GM12874 (cell line): ENCODE data around the gene REPS2.

Source experiments
- CTCF ChIP-seq: IDR thresholded peaks from 2 replicates; pipeline ENCODE4 v1.5.1; 2011; ENCODE audit warnings: low read depth, mild to moderate bottlenecking, control low read depth, low read length, moderate library complexity; ENCODE audit not compliant: insufficient read depth

REPS2 gene

GRCh38 chrX:16934185-16934584 is 12.3 kb upstream of the REPS2 start:
- TF ChIP-seq CTCF: no peak

GRCh38 chrX:16946971-16947562 is 609 bp downstream of the REPS2 start:
- no peak for TF ChIP-seq CTCF

GRCh38 chrX:16950423-16950822 is 4.0 kb downstream of the REPS2 start:
- TF ChIP-seq CTCF: no peak

- no peak for TF ChIP-seq CTCF
Observed at GRCh38 chrX:16953606-16954211, 7.3 kb downstream of the REPS2 start.

DNA sequence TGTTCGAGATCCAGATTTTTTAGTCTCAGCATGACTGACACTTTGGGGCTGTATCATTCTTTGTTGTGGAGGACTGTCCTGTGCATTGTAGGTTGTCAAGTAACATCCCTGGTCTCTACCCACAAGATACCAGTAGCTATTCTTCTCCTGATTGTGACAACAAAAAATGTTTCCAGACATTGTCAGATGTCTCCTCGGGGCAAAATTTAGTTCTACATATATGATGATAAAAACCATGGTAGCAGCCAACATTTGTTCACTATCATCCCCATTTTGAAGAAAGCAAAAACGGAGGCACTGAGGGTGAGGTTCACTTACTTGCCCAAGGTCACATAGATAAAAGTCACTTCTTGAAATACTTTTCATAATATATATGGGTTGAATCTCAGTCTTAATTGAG is 11.3 kb downstream of the REPS2 start:
- TF ChIP-seq CTCF: no peak

DNA sequence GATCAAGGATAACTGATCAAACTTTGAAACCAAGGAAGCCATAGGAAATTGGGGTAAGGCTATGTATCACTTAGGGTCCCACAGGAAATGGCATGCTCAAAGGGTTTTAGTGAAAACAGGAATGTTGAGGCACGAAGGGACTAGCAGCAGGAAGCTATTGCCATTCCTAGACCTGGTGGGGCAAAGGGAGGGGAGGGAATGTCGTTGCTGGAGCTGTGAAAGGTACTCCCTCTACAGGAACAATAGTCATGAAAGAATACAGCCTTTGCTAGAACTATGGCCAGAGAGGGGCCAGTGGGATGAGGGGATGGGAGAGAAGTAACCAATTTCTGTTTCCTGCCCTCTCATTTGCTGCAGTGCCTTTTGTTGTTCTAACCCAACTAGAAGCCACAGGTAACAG is 11.9 kb downstream of the REPS2 start:
- TF ChIP-seq CTCF: no peak

DNA sequence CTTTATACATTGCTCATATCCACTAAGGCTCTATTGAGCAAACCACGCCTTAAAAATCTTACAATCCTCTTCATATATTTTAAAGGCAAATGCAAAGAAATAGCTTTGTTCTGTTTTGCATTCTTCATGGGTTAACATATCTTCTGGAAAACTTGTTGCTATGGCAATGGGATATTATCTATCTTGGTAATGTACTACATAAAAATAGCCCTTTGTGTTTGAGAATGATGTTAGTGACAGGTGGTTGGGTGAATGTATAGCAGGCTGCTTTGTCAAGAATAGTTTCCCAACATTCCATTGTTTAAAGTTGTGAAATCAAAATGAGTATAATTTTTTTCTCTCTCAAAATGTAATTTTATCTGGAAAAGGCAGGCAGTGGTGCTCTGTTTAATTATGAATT is 16.8 kb downstream of the REPS2 start:
- TF ChIP-seq CTCF: no peak
